Measurements from ENCODE around the gene LIM2. TPM values are rescaled to one million over a fixed set of nuclear protein-coding genes. Genes with fewer than 3 reads are reported as not detected.

LIM2 gene
- total RNA-seq, 4 donors from 2014 or later: not detected

DNA sequence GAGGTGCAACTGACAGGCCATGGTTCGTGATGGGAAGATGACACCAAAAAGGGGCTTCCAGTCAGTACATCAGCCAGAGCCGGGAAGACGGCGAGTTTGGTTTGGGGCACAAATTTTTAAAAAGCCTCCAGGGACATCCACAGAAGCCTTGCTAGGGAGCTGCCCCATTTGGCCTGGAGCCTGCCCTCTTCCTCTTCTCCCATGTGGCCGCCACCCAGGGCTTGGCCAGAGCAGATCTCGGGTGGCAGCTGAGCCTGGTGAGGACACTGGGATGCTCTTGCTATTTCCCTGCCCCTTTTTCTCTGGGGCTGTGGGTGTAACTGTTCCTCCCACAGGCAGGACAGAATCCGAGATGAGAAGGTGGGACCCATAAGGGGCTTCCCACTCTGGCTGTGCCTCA is 29.8 kb downstream of the LIM2 start:
- no peak for TF ChIP-seq POLR2AphosphoS5 (IDR thresholded peaks at IDR 0.05)
- no peak for TF ChIP-seq POLR2A (IDR thresholded peaks at IDR 0.05)
- TF ChIP-seq EP300 (IDR thresholded peaks at IDR 0.05; ENCODE audit: low read depth): no peak
- TF ChIP-seq, protein P1, sequence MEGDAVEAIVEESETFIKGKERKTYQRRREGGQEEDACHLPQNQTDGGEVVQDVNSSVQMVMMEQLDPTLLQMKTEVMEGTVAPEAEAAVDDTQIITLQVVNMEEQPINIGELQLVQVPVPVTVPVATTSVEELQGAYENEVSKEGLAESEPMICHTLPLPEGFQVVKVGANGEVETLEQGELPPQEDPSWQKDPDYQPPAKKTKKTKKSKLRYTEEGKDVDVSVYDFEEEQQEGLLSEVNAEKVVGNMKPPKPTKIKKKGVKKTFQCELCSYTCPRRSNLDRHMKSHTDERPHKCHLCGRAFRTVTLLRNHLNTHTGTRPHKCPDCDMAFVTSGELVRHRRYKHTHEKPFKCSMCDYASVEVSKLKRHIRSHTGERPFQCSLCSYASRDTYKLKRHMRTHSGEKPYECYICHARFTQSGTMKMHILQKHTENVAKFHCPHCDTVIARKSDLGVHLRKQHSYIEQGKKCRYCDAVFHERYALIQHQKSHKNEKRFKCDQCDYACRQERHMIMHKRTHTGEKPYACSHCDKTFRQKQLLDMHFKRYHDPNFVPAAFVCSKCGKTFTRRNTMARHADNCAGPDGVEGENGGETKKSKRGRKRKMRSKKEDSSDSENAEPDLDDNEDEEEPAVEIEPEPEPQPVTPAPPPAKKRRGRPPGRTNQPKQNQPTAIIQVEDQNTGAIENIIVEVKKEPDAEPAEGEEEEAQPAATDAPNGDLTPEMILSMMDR (IDR thresholded peaks at IDR 0.05): no peak
- H3K4me1 ChIP-seq: peaks cover 0 to 5% (median 2%) of the 10 kb centered on the region in 4 donors
- intact Hi-C loops (cut with DNase I; ENCODE audit: low total_unique reads): no loop called here
- no peaks in the 10 kb centered on the region for H3K27me3 ChIP-seq
- H3K9me3 ChIP-seq: no peaks in the 10 kb centered on the region
- peaks cover 0 to 2% (median 0%) of the 10 kb centered on the region in 4 donors for H3K36me3 ChIP-seq
- WGBS, 2 donors (ENCODE audit: low coverage in 1 of 2): 87% methylated on average over 7 of the region's 7 CpGs; no CpG with 5 or more reads in 1 of the 2 donors
- no peak overlapping the region for H3K4me3 ChIP-seq
- no peak for DNase-seq
- in situ Hi-C loops (cut with MboI; ENCODE audit: low pct_ligation_motif_present in 1 of 4, low pct_unique_long_range_greater_than_20kb in 1 of 4, low sequenced_read_pairs in 3 of 4): no loop called here
- H3K27ac ChIP-seq: no peak overlapping the region

DNA sequence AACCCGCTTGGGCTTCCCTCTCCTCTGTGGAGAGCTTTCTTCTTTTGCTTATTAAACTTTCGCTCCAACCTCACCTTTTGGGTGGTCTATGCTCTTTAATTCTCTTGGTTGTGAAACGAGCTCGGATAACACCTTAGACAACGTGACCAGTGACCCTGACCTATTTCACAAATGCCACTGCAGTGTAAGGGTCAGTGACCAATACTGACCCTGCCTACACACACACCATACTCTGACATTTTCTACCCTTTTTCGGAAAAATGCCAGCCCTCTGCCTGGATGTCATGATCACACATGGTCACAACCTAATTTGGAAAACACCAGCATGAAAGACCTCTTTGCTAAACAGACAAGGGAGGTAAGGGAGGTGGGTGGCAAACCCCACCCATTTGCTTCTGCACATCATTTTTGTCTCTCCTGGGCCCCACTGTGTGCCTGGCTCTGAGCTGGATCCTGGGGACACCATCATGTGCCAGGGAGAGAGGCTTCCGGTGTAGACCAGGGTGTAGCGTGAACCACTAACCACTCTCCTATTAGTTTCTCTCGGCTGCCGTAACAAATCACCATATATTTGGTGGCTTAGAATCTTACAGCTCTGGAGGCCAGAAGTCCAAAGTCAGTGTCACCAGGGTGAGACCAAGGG is 31.5 kb downstream of the LIM2 start:
- no peak for TF ChIP-seq POLR2A (IDR thresholded peaks at IDR 0.05)
- TF ChIP-seq EP300 (IDR thresholded peaks at IDR 0.05; ENCODE audit: low read depth): no peak
- TF ChIP-seq, protein P1 (IDR thresholded peaks at IDR 0.05): no peak
- TF ChIP-seq POLR2AphosphoS5 (IDR thresholded peaks at IDR 0.05): no peak
- in situ Hi-C loops (cut with MboI; ENCODE audit: low pct_ligation_motif_present in 1 of 4, low pct_unique_long_range_greater_than_20kb in 1 of 4, low sequenced_read_pairs in 3 of 4): no loop called here
- Histone ChIP-seq H3K27me3 (no peaks in the 10 kb centered on the region), H3K36me3 (peaks cover 0 to 12% (median 4%) of the 10 kb centered on the region in 4 donors), H3K4me3 (no peak overlapping the region), H3K4me1 (no peaks in the 10 kb centered on the region), H3K27ac (no peak overlapping the region), H3K9me3 (no peaks in the 10 kb centered on the region)
- DNase-seq: no peak
- intact Hi-C loops (cut with DNase I; ENCODE audit: low total_unique reads): no loop called here
- WGBS, 2 donors (ENCODE audit: low coverage in 1 of 2): 96 to 98% methylated on average over 9 to 10 of the region's 10 CpGs

DNA sequence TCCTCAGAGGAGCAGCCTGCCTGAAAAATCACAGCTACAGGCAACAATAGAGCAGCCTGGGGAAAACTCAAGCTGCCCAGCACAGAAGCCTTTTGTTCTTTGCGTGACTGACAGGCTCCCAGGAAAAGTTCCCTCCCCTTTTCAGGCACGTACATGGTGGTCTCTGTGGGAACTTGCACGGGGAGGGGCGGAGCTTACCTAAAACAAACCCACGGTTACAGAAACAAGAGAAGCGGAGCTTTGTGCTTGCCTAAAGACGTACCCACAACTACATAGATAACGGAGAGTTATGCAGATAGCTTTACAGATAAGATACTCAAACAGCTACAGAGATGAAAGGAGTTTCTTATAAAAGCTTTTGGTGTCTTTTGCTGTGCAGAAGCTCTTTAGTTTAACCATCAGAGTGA is 33.0 kb downstream of the LIM2 start:
- H3K4me1 ChIP-seq: no peaks in the 10 kb centered on the region
- no peak overlapping the region for H3K4me3 ChIP-seq
- WGBS, 2 donors (ENCODE audit: low coverage in 1 of 2): 52 to 100% methylated on average over 1 to 8 of the region's 8 CpGs
- peaks cover 0 to 17% (median 7%) of the 10 kb centered on the region in 4 donors for H3K36me3 ChIP-seq
- in situ Hi-C loops (cut with MboI; ENCODE audit: low pct_ligation_motif_present in 1 of 4, low pct_unique_long_range_greater_than_20kb in 1 of 4, low sequenced_read_pairs in 3 of 4): no loop called here
- no peak for DNase-seq
- H3K9me3 ChIP-seq: no peaks in the 10 kb centered on the region
- intact Hi-C loops (cut with DNase I; ENCODE audit: low total_unique reads): no loop called here
- no peaks in the 10 kb centered on the region for H3K27me3 ChIP-seq
- TF ChIP-seq POLR2AphosphoS5 (IDR thresholded peaks at IDR 0.05) (no peak), EP300 (IDR thresholded peaks at IDR 0.05; ENCODE audit: low read depth) (no peak), POLR2A (IDR thresholded peaks at IDR 0.05) (no peak)
- TF ChIP-seq, protein P1 (IDR thresholded peaks at IDR 0.05): no peak
- no peak overlapping the region for H3K27ac ChIP-seq

DNA sequence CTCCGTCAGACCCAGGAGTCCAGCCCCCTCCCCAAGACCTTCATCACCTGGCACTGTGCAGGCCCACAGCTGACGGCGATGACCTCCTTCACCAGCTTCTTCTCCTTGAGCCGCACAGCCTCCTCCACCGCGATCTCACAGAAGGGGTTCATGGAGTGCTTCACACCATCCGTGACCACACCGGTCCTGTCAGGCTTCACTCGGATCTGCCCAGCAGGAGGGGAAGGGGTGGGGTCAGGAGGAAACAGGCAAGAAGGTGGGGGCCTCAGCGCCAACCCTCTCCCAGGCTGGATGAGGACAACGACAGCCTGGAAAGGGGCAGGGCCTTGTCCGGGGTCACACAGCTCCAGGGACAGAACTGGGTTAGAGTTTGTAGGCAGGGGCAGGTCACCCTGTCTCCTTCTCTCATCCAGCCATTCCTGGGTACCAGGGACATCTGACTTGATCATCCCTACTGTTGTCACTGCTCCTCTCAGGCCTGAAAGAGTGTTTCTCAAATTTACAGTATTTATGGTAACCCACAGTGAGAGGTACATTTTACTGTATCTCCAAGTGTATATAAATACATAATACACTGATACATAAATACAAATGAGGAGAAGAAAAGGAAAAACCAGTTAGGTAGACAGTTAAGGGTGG is 33.6 kb downstream of the LIM2 start:
- WGBS, 2 donors (ENCODE audit: low coverage in 1 of 2): 77% methylated on average over 12 of the region's 12 CpGs; no CpG with 5 or more reads in 1 of the 2 donors
- no peaks in the 10 kb centered on the region for H3K4me1 ChIP-seq
- intact Hi-C loops (cut with DNase I; ENCODE audit: low total_unique reads) (no loop called here), in situ Hi-C loops (cut with MboI; ENCODE audit: low pct_ligation_motif_present in 1 of 4, low pct_unique_long_range_greater_than_20kb in 1 of 4, low sequenced_read_pairs in 3 of 4) (no loop called here)
- no peak overlapping the region for H3K27ac ChIP-seq
- no peaks in the 10 kb centered on the region for H3K9me3 ChIP-seq
- H3K4me3 ChIP-seq: no peak overlapping the region
- H3K27me3 ChIP-seq: no peaks in the 10 kb centered on the region
- TF ChIP-seq POLR2AphosphoS5 (IDR thresholded peaks at IDR 0.05) (no peak), EP300 (IDR thresholded peaks at IDR 0.05; ENCODE audit: low read depth) (no peak), POLR2A (IDR thresholded peaks at IDR 0.05) (no peak)
- TF ChIP-seq, protein P1 (IDR thresholded peaks at IDR 0.05): no peak
- H3K36me3 ChIP-seq: peaks cover 0 to 17% (median 7%) of the 10 kb centered on the region in 4 donors
- no peak for DNase-seq
